C4-2B (cell line): ENCODE measurements around the gene PSORS1C2.

Experiments
- ZFX ChIP-seq: fragments of 450-650 bp; IDR thresholded peaks from 2 replicates; pipeline ENCODE4 v1.6.1; 2017
- TF ChIP-seq, protein P1 (sequence below): fragments of 450-650 bp; conservative IDR thresholded peaks from 2 replicates; pipeline ENCODE4 v1.5.1; 2017; ENCODE audit warnings: mild to moderate bottlenecking

DNA sequence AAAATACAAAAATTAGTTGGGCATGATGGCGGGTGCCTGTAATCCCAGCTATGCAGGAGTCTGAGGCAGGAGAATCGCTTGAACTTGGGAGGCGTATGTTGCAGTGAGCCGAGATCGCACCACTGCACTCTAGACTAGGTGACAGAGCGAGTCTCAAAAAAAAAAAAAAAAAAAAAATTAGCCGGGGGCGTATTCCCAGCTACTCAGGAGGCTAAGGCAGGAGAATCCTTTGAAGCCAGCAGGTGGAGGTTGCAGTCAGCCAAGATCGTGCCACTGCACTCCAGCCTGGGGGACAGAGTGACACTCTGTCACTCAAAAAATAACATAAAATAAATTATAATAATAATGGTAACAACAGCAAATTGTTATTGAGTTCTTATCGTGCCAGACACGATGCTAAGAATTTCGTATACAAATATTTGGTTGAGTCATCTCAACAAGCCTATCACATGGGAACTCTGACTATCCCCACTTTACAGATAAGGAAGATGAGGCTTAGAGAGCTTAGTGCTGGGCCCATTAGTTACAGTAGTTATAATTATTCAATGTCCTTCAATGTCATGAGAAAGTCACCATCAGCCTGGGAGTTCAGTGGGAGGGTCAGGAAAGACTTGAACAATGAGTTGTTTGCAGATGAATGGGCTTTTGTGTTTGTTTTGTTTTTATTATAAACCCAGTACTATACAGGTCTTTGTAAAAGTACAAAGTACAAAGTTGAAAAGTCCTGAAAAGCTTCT lies 45.9 kb downstream of the PSORS1C2 start:
- TF ChIP-seq, protein P1, sequence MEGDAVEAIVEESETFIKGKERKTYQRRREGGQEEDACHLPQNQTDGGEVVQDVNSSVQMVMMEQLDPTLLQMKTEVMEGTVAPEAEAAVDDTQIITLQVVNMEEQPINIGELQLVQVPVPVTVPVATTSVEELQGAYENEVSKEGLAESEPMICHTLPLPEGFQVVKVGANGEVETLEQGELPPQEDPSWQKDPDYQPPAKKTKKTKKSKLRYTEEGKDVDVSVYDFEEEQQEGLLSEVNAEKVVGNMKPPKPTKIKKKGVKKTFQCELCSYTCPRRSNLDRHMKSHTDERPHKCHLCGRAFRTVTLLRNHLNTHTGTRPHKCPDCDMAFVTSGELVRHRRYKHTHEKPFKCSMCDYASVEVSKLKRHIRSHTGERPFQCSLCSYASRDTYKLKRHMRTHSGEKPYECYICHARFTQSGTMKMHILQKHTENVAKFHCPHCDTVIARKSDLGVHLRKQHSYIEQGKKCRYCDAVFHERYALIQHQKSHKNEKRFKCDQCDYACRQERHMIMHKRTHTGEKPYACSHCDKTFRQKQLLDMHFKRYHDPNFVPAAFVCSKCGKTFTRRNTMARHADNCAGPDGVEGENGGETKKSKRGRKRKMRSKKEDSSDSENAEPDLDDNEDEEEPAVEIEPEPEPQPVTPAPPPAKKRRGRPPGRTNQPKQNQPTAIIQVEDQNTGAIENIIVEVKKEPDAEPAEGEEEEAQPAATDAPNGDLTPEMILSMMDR: no peak
- no peak for TF ChIP-seq ZFX
